ENCODE measurements around the gene LIPK.

- no peak for TF ChIP-seq REST (IDR thresholded peaks at IDR 0.05; ENCODE audit: unreplicated experiment)
- no peak for TF ChIP-seq CTCF (conservative IDR thresholded peaks at IDR 0.05; ENCODE audit: low read depth in 2 of 2)
- TF ChIP-seq EZH2 (IDR thresholded peaks at IDR 0.05; ENCODE audit: low read depth, unreplicated experiment), result no peak
- no peak for TF ChIP-seq POLR2AphosphoS5 (IDR thresholded peaks at IDR 0.05; ENCODE audit: low read depth)
- no peak for TF ChIP-seq CREB1 (CRISPR knock-in tag; IDR thresholded peaks at IDR 0.05; ENCODE audit: low read depth)
- no peak for TF ChIP-seq EZH2phosphoT487 (IDR thresholded peaks at IDR 0.05; ENCODE audit: unreplicated experiment)
- no peak for TF ChIP-seq NANOG (IDR thresholded peaks at IDR 0.05; ENCODE audit: borderline replicate concordance)
- no peak for TF ChIP-seq JUNB (IDR thresholded peaks at IDR 0.05; ENCODE audit: unreplicated experiment)
- no peak for TF ChIP-seq STAT1 (IDR thresholded peaks at IDR 0.05; ENCODE audit: unreplicated experiment)
- TF ChIP-seq ZNF114 (CRISPR knock-in tag; IDR thresholded peaks at IDR 0.05), result no peak
- TF ChIP-seq, protein P1, sequence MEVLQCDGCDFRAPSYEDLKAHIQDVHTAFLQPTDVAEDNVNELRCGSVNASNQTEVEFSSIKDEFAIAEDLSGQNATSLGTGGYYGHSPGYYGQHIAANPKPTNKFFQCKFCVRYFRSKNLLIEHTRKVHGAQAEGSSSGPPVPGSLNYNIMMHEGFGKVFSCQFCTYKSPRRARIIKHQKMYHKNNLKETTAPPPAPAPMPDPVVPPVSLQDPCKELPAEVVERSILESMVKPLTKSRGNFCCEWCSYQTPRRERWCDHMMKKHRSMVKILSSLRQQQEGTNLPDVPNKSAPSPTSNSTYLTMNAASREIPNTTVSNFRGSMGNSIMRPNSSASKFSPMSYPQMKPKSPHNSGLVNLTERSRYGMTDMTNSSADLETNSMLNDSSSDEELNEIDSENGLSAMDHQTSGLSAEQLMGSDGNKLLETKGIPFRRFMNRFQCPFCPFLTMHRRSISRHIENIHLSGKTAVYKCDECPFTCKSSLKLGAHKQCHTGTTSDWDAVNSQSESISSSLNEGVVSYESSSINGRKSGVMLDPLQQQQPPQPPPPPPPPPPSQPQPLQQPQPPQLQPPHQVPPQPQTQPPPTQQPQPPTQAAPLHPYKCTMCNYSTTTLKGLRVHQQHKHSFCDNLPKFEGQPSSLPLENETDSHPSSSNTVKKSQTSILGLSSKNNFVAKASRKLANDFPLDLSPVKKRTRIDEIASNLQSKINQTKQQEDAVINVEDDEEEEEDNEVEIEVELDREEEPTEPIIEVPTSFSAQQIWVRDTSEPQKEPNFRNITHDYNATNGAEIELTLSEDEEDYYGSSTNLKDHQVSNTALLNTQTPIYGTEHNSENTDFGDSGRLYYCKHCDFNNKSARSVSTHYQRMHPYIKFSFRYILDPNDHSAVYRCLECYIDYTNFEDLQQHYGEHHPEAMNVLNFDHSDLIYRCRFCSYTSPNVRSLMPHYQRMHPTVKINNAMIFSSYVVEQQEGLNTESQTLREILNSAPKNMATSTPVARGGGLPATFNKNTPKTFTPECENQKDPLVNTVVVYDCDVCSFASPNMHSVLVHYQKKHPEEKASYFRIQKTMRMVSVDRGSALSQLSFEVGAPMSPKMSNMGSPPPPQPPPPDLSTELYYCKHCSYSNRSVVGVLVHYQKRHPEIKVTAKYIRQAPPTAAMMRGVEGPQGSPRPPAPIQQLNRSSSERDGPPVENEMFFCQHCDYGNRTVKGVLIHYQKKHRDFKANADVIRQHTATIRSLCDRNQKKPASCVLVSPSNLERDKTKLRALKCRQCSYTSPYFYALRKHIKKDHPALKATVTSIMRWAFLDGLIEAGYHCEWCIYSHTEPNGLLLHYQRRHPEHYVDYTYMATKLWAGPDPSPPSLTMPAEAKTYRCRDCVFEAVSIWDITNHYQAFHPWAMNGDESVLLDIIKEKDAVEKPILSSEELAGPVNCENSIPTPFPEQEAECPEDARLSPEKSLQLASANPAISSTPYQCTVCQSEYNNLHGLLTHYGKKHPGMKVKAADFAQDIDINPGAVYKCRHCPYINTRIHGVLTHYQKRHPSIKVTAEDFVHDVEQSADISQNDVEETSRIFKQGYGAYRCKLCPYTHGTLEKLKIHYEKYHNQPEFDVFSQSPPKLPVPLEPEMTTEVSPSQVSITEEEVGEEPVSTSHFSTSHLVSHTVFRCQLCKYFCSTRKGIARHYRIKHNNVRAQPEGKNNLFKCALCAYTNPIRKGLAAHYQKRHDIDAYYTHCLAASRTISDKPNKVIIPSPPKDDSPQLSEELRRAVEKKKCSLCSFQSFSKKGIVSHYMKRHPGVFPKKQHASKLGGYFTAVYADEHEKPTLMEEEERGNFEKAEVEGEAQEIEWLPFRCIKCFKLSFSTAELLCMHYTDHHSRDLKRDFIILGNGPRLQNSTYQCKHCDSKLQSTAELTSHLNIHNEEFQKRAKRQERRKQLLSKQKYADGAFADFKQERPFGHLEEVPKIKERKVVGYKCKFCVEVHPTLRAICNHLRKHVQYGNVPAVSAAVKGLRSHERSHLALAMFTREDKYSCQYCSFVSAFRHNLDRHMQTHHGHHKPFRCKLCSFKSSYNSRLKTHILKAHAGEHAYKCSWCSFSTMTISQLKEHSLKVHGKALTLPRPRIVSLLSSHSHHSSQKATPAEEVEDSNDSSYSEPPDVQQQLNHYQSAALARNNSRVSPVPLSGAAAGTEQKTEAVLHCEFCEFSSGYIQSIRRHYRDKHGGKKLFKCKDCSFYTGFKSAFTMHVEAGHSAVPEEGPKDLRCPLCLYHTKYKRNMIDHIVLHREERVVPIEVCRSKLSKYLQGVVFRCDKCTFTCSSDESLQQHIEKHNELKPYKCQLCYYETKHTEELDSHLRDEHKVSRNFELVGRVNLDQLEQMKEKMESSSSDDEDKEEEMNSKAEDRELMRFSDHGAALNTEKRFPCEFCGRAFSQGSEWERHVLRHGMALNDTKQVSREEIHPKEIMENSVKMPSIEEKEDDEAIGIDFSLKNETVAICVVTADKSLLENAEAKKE (CRISPR knock-in tag; IDR thresholded peaks at IDR 0.05), result no peak
Observed at GRCh38 chr10:88786032-88786770, 80.2 kb downstream of the LIPK start.
